ENCODE results near the gene TMEM116.

DNA sequence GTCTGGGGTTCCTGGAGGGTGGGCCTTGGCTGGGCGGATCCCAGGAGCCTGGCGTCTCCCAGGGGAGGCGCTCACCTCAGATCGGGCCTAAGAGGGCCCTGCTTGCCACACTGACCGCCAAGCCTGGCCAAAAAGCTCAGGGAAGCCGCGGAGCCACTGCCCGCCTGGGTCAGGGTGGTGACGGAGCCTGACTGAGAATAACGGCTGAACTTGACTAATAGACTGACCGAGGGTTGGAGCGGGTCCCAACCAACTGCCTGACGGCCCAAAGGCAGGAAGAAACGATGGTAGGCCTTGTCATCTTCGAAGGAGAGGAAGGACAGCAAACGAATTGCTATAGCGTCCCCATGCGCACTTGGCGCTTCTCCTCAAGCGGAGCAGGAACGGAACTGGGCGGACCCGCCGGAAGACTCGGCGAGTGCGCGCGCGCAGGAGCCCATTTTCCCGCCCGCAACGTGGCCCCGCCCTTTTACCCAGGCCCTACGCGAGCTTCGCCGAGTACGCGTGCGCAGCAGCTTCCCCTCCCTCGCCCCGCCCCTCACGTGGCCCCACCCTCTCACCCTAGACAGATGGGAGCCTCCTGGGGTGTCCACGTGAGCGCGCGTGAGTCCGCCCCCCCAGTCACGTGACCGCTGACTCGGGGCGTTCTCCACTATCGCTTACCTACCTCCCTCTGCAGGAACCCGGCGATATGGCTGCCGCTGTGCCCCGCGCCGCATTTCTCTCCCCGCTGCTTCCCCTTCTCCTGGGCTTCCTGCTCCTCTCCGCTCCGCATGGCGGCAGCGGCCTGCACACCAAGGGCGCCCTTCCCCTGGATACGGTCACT, at the start of gene TMEM116, which contains the start of gene ERP29:
- TF ChIP-seq EZH2 (IDR thresholded peaks at IDR 0.05) (no peak), POLR2AphosphoS5 (IDR thresholded peaks at IDR 0.05; ENCODE audit: borderline replicate concordance, low read depth, low read length) (peak; percentile 93)

Measured in SK-N-MC (cell line).